Liver (tissue), 9 donors: ENCODE measurements around the gene MXD3. TPM values are rescaled to one million over a fixed set of nuclear protein-coding genes. Genes with fewer than 3 reads are reported as not detected.

Experiments used
- DNase-seq: peaks from one replicate; pipeline ENCODE4 v3.0.0-alpha.2; 2017; ENCODE audit warnings: low spot score
- H3K27ac ChIP-seq, 2 donors: one replicate each; pipeline ENCODE4 v1.7.0; 2013; ENCODE audit warnings: inconsistent platforms in 2 of 2, low read length in 2 of 2, control low read depth in 1 of 2, low read depth in 1 of 2, mild to moderate bottlenecking in 1 of 2
- H3K27me3 ChIP-seq, 4 donors: one replicate each; pipeline versions ENCODE4 v1.6.1 to v1.7.0; 2013; ENCODE audit warnings: low read length in 3 of 4, inconsistent platforms in 1 of 4, mild to moderate bottlenecking in 1 of 4, moderate library complexity in 1 of 4; ENCODE audit not compliant: control insufficient read depth in 4 of 4, insufficient read depth in 4 of 4
- H3K36me3 ChIP-seq, 4 donors: one replicate each; pipeline versions ENCODE4 v1.6.1 to v1.7.0; 2013; ENCODE audit warnings: low read length in 3 of 4, mild to moderate bottlenecking in 3 of 4, low read depth in 1 of 4, moderate library complexity in 1 of 4; ENCODE audit not compliant: control insufficient read depth in 4 of 4, insufficient read depth in 3 of 4
- H3K4me1 ChIP-seq, 4 donors: one replicate each; pipeline versions ENCODE4 v1.6.1 to v1.7.0; 2013; ENCODE audit warnings: low read length in 3 of 4, mild to moderate bottlenecking in 3 of 4, moderate library complexity in 1 of 4; ENCODE audit not compliant: control insufficient read depth in 4 of 4, insufficient read depth in 4 of 4
- H3K4me3 ChIP-seq, 3 donors: one replicate each; pipeline versions ENCODE4 v1.6.1 to v1.7.0; 2013; ENCODE audit warnings: low read length in 3 of 3, control low read depth in 1 of 3, low read depth in 1 of 3, mild to moderate bottlenecking in 1 of 3
- H3K9ac ChIP-seq, 2 donors: one replicate each; pipeline ENCODE4 v1.7.0; 2013; ENCODE audit warnings: low read length in 2 of 2, mild to moderate bottlenecking in 2 of 2, moderate library complexity in 2 of 2, control low read depth in 1 of 2, low read depth in 1 of 2
- H3K9me3 ChIP-seq, 4 donors: one replicate each; pipeline versions ENCODE4 v1.6.1 to v1.7.0; 2013; ENCODE audit warnings: low read length in 3 of 4; ENCODE audit not compliant: control insufficient read depth in 4 of 4
- ATF3 ChIP-seq: IDR thresholded peaks from 2 replicates; pipeline ENCODE4 v1.6.1; 2016; ENCODE audit warnings: antibody characterized with exemption
- CTCF ChIP-seq: fragments of 150-350 bp; IDR thresholded peaks from 2 replicates; pipeline ENCODE4 v1.5.1; 2017; ENCODE audit warnings: improper control_type of control experiment, low read depth, low read length; ENCODE audit not compliant: missing input control
- EGR1 ChIP-seq, 2 donors: IDR thresholded peaks; 2 replicates each; pipeline ENCODE4 v1.6.1; 2016 to 2018; ENCODE audit warnings: antibody characterized with exemption in 2 of 2, low read depth in 2 of 2
- FOXA1 ChIP-seq: IDR thresholded peaks from 2 replicates; pipeline ENCODE4 v1.6.1; 2016; ENCODE audit warnings: antibody characterized with exemption
- GABPA ChIP-seq, 2 donors: IDR thresholded peaks in 1 of 2; conservative IDR thresholded peaks in 1 of 2; 2 replicates each; pipeline ENCODE4 v1.6.1; 2016; ENCODE audit warnings: antibody characterized with exemption in 2 of 2, mild to moderate bottlenecking in 1 of 2, moderate library complexity in 1 of 2
- HNF4G ChIP-seq: IDR thresholded peaks from 2 replicates; pipeline ENCODE4 v1.6.1; 2016; ENCODE audit warnings: antibody characterized with exemption
- MAX ChIP-seq: IDR thresholded peaks from 2 replicates; pipeline ENCODE4 v1.6.1; 2016; ENCODE audit warnings: antibody characterized with exemption
- NR2F2 ChIP-seq: IDR thresholded peaks from 2 replicates; pipeline ENCODE4 v1.6.1; 2016; ENCODE audit warnings: antibody characterized with exemption
- REST ChIP-seq: IDR thresholded peaks from 2 replicates; pipeline ENCODE4 v1.6.1; 2016; ENCODE audit warnings: antibody characterized with exemption, mild to moderate bottlenecking
- RXRA ChIP-seq, 2 donors: IDR thresholded peaks; 2 replicates each; pipeline ENCODE4 v1.6.1; 2017 to 2018; ENCODE audit warnings: antibody characterized with exemption in 2 of 2, mild to moderate bottlenecking in 1 of 2
- SP1 ChIP-seq: IDR thresholded peaks from 2 replicates; pipeline ENCODE4 v1.6.1; 2018; ENCODE audit warnings: antibody characterized with exemption, mild to moderate bottlenecking
- TAF1 ChIP-seq: conservative IDR thresholded peaks from 2 replicates; pipeline ENCODE4 v1.6.1; 2016; ENCODE audit warnings: antibody characterized with exemption, mild to moderate bottlenecking
- YY1 ChIP-seq: IDR thresholded peaks from 2 replicates; pipeline ENCODE4 v1.6.1; 2016; ENCODE audit warnings: antibody characterized with exemption, mild to moderate bottlenecking
- ZBTB33 ChIP-seq: IDR thresholded peaks from 2 replicates; pipeline ENCODE4 v1.6.1; 2016; ENCODE audit warnings: antibody characterized with exemption
- WGBS: extraction: QIAGEN DNeasy Blood & Tissue Kit; methylation state at CpG from one replicate; pipeline ENCODE4 v1.1.7; 2013; 5-methylcytosine and 5-hydroxymethylcytosine counted together
- polyA plus RNA-seq, 2 donors: library from polyadenylated mRNA; stranded (reverse) in 1 of 2; unstranded in 1 of 2; fragments of 200-250 nt in 1 of 2; fragments of >200 nt in 1 of 2; fragmentation: Nextera tagmentation in 1 of 2; extraction: Ambion mirVana in 1 of 2; gene quantifications; one replicate each; pipeline versions ENCODE4 v1.2.1 to v1.2.3, GENCODE V29; 2013 to 2015
- total RNA-seq, 2 donors: library from RNA; depleted of rRNA; stranded (reverse); fragments of >200 nt; gene quantifications; one replicate each; pipeline ENCODE4 v1.2.3, GENCODE V29; 2014
- donor health status: healthy.
- donor health status: healthy.
- donor health status: healthy.
- donor health status: healthy.
- donor health status: healthy.

Gene MXD3
- total and polyA plus RNA-seq, 4 donors: 1.9 to 36.8 (median 7.0) TPM

GRCh38 chr5:177332896-177333260 is 21.2 kb upstream of the MXD3 start:
- peaks cover 0 to 8% (median 0%) of the 10 kb centered on the region in 4 donors for H3K4me1 ChIP-seq
- no peaks in the 10 kb centered on the region for H3K27me3 ChIP-seq
- H3K9me3 ChIP-seq: no peaks in the 10 kb centered on the region
- H3K27ac ChIP-seq: no peak overlapping the region
- 95% methylated on average over 13 of the region's 13 CpGs for WGBS
- no peak for DNase-seq
- peaks cover 33 to 76% (median 46%) of the 10 kb centered on the region in 4 donors for H3K36me3 ChIP-seq
- TF ChIP-seq HNF4G (no peak), FOXA1 (no peak), MAX (no peak), ATF3 (no peak)
- no peak overlapping the region for H3K9ac ChIP-seq
- H3K4me3 ChIP-seq: no peak overlapping the region

- Histone ChIP-seq H3K4me1 (peaks cover 0 to 8% (median 0%) of the 10 kb centered on the region in 4 donors), H3K36me3 (peaks cover 32 to 73% (median 41%) of the 10 kb centered on the region in 4 donors), H3K9me3 (no peaks in the 10 kb centered on the region), H3K27ac (no peak overlapping the region), H3K27me3 (no peaks in the 10 kb centered on the region), H3K9ac (no peak overlapping the region), H3K4me3 (no peak overlapping the region)
- TF ChIP-seq REST (no peak), GABPA (IDR thresholded peaks at IDR 0.05 in 1 of 2, conservative IDR thresholded peaks at IDR 0.05 in 1 of 2) (no peak), CTCF (no peak), SP1 (no peak), TAF1 (no peak), RXRA (IDR thresholded peaks at IDR 0.05) (no peak), ZBTB33 (no peak), HNF4G (no peak), EGR1 (IDR thresholded peaks at IDR 0.05; ENCODE audit: low read depth in 2 of 2) (no peak), ATF3 (no peak), NR2F2 (no peak), YY1 (no peak)
- WGBS: 89% methylated on average over 35 of the region's 35 CpGs
- no peak for DNase-seq
These were observed 20.6 kb upstream of the MXD3 start for GRCh38 chr5:177332031-177332895.
